Choroid plexus epithelial cell (primary cell): ENCODE results near the gene SLC26A2.

Experiments
- DNase-seq: peaks from one replicate; pipeline ENCODE4 v3.0.0-alpha.2; 2010; ENCODE audit warnings: low read depth
- H3K4me3 ChIP-seq: 2 replicates; pipeline ENCODE4 v1.5.1; 2011; ENCODE audit warnings: low read depth, mild to moderate bottlenecking, control low read depth, low read length, moderate library complexity
- CTCF ChIP-seq: conservative IDR thresholded peaks from 2 replicates; pipeline ENCODE4 v1.5.1; 2011; ENCODE audit warnings: low read depth, mild to moderate bottlenecking, control low read depth, inconsistent platforms, low read length, moderate library complexity

Gene SLC26A2

DNA sequence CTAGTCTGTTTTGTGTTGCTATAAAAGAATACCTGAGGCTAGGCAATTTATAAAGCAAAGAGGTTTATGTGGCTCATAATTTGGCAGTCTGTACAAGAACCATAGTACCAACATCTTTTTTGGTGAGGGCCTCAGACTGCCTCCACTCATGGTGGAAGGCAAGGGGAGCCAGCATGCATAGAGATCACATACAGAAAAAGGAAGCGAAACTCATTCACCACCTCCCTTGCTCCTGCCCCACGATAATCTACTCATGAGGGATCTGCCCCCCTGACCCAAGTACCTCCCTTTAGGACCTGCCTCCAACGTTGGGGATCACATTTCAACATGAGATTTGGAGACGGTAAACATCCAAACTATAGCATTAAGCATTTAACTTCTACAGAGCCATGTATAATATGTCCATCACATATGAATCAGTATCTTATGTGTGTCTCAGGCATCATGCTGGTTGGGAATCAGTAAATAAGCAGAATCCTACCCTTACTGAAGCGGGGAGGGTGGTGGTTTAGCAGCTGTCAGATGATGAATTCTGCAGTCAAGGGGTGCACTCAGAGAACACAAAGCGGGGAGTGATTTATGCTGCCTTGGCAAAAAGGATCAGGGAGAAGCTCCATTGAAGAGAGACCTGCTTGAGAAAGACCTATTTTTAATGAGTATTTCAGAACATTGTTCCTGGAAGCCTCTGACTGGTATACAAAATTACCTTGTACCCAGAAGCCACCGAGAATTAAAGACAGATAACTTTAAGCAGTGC lies 74.8 kb downstream of the SLC26A2 start:
- no peak for TF ChIP-seq CTCF
- DNase-seq = no peak
- no peak overlapping the region for H3K4me3 ChIP-seq

- peak; percentile 8 for TF ChIP-seq CTCF
- H3K4me3 ChIP-seq = no peak overlapping the region
- peak; percentile 98 for DNase-seq
Observed at GRCh38 chr5:150036513-150036912, 76.0 kb downstream of the SLC26A2 start.
